SK-N-SH (cell line): ENCODE measurements around the gene EVPL. TPM values are rescaled to one million over a fixed set of nuclear protein-coding genes. Genes with fewer than 3 reads are reported as not detected.

ENCODE experiments used
- CTCF ChIA-PET: fragments of 300-600, 350-600 bp; formaldehyde crosslinking; extraction: SDS; loops from one replicate; lab custom pipeline; 2021; lab: Yijun Ruan, JAX
- POLR2A ChIA-PET: fragments of 350-600 bp; sonication (Branson Sonifier 250); formaldehyde crosslinking; extraction: SDS; loops from one replicate; lab custom pipeline; 2020; ENCODE audit warnings: antibody characterized with exemption, inconsistent platforms; lab: Yijun Ruan, JAX
- DNase-seq: peaks from one replicate; pipeline ENCODE4 v3.0.0; 2012
- H2AFZ ChIP-seq: fragments of 200-600 bp; sonication (generic); 2 replicates; pipeline ENCODE4 v1.8.1; 2016; ENCODE audit warnings: antibody characterized with exemption, mild to moderate bottlenecking, low read depth
- H3F3A ChIP-seq: fragments of 200-600 bp; sonication (generic); replicated peaks from 2 replicates; pipeline ENCODE3; 2016; ENCODE audit warnings: antibody characterized with exemption, mild to moderate bottlenecking; ENCODE audit not compliant: insufficient read depth
- H3K27ac ChIP-seq, 2 experiments: fragments of 200-500 bp in 1 of 2; fragments of 200-600 bp in 1 of 2; sonication (Bioruptor generic) in 1 of 2; sonication (generic), shearing (Covaris generic) in 1 of 2; 2 replicates each; pipeline versions ENCODE4 v1.5.1 to v1.6.1; 2014 to 2016; ENCODE audit warnings: low read depth in 2 of 2, inconsistent platforms in 1 of 2, low read length in 1 of 2, mild to moderate bottlenecking in 1 of 2, mixed read lengths in 1 of 2
- H3K27me3 ChIP-seq: fragments of 200-600 bp; sonication (generic), shearing (Covaris generic); 2 replicates; pipeline ENCODE4 v1.6.1; 2016; ENCODE audit warnings: mixed run types; ENCODE audit not compliant: insufficient read depth
- H3K36me3 ChIP-seq, 2 experiments: fragments of 200-500 bp in 1 of 2; fragments of 200-600 bp in 1 of 2; sonication (Bioruptor generic) in 1 of 2; sonication (generic) in 1 of 2; replicated peaks in 1 of 2; 2 replicates each; pipeline versions ENCODE3 to v1.5.1; 2014 to 2016; ENCODE audit warnings: low read length in 1 of 2, mild to moderate bottlenecking in 1 of 2; ENCODE audit not compliant: insufficient read depth in 2 of 2, control insufficient read depth in 1 of 2
- H3K4me1 ChIP-seq, 2 experiments: fragments of 200-500 bp in 1 of 2; fragments of 200-600 bp in 1 of 2; sonication (Bioruptor generic) in 1 of 2; sonication (generic), shearing (Covaris generic) in 1 of 2; 2 replicates each; pipeline versions ENCODE4 v1.5.1 to v1.6.1; 2014 to 2016; ENCODE audit warnings: low read depth in 1 of 2, low read length in 1 of 2, mixed run types in 1 of 2; ENCODE audit not compliant: insufficient read depth in 2 of 2, control insufficient read depth in 1 of 2
- H3K4me2 ChIP-seq: fragments of 200-600 bp; sonication (generic), shearing (Covaris generic); 2 replicates; pipeline ENCODE4 v1.6.1; 2017; ENCODE audit warnings: mixed run types
- H3K4me3 ChIP-seq, 2 experiments: fragments of 200-500 bp in 1 of 2; fragments of 200-600 bp in 1 of 2; sonication (Bioruptor generic) in 1 of 2; sonication (generic), shearing (Covaris generic) in 1 of 2; 2 replicates each; pipeline versions ENCODE4 v1.5.1 to v1.8.1; 2014 to 2016; ENCODE audit warnings: low read depth in 2 of 2, inconsistent platforms in 1 of 2, low read length in 1 of 2, mild to moderate bottlenecking in 1 of 2, mixed read lengths in 1 of 2, moderate library complexity in 1 of 2
- H3K79me2 ChIP-seq: fragments of 200-600 bp; sonication (generic); 2 replicates; pipeline ENCODE4 v1.8.1; 2017; ENCODE audit warnings: mild to moderate bottlenecking; ENCODE audit not compliant: insufficient read depth
- H3K9ac ChIP-seq: fragments of 200-600 bp; sonication (generic); 2 replicates; pipeline ENCODE4 v1.6.1; 2017; ENCODE audit warnings: mixed run types
- H3K9me2 ChIP-seq: fragments of 200-600 bp; sonication (generic); 2 replicates; pipeline ENCODE4 v1.6.1; 2017; ENCODE audit warnings: mixed run types
- H3K9me3 ChIP-seq: fragments of 200-600 bp; sonication (generic); 2 replicates; pipeline ENCODE4 v1.6.1; 2017; ENCODE audit warnings: mixed run types, mild to moderate bottlenecking, moderate library complexity
- H4K20me1 ChIP-seq: fragments of 200-600 bp; sonication (generic); 2 replicates; pipeline ENCODE4 v1.6.1; 2017; ENCODE audit warnings: mild to moderate bottlenecking, mixed run types; ENCODE audit not compliant: insufficient read depth
- CHD2 ChIP-seq: fragments of 150-350 bp; IDR thresholded peaks from 2 replicates; pipeline ENCODE4 v1.6.1; 2018; ENCODE audit warnings: low read length; ENCODE audit not compliant: partially characterized antibody
- ELF1 ChIP-seq: IDR thresholded peaks from 2 replicates; pipeline ENCODE4 v1.4.0; 2012
- FOSL2 ChIP-seq: IDR thresholded peaks from 2 replicates; pipeline ENCODE4 v1.4.0; 2012; ENCODE audit warnings: low read depth, mild to moderate bottlenecking, moderate library complexity, borderline replicate concordance
- FOXM1 ChIP-seq: IDR thresholded peaks from 2 replicates; pipeline ENCODE4 v1.4.0; 2012; ENCODE audit warnings: low read depth, mild to moderate bottlenecking
- GABPA ChIP-seq: IDR thresholded peaks from 2 replicates; pipeline ENCODE4 v1.4.0; 2012; ENCODE audit warnings: low read depth, mild to moderate bottlenecking
- JUND ChIP-seq: IDR thresholded peaks from 2 replicates; pipeline ENCODE4 v1.4.0; 2012
- MXI1 ChIP-seq: IDR thresholded peaks from 2 replicates; pipeline ENCODE4 v1.6.1; 2012; ENCODE audit warnings: mild to moderate bottlenecking, low read depth, low read length, improper control_type of control experiment
- NFIC ChIP-seq: IDR thresholded peaks from 2 replicates; pipeline ENCODE4 v1.4.0; 2012; ENCODE audit warnings: borderline replicate concordance
- NRF1 ChIP-seq: IDR thresholded peaks from 2 replicates; pipeline ENCODE4 v1.6.1; 2012; ENCODE audit warnings: low read depth, mild to moderate bottlenecking, low read length
- PBX3 ChIP-seq: IDR thresholded peaks from 2 replicates; pipeline ENCODE4; 2012
- RCOR1 ChIP-seq: fragments of 150-350 bp; IDR thresholded peaks from 2 replicates; pipeline ENCODE4 v1.6.1; 2017; ENCODE audit warnings: antibody characterized with exemption, low read length
- REST ChIP-seq: IDR thresholded peaks from 2 replicates; pipeline ENCODE4 v1.6.1; 2012; ENCODE audit warnings: mild to moderate bottlenecking, low read depth, low read length, moderate library complexity
- SMC3 ChIP-seq: IDR thresholded peaks from 2 replicates; pipeline ENCODE4 v1.6.1; 2012; ENCODE audit warnings: low read depth, low read length, improper control_type of control experiment
- TCF12 ChIP-seq: IDR thresholded peaks from 2 replicates; pipeline ENCODE4 v1.4.0; 2012
- YY1 ChIP-seq: IDR thresholded peaks from 2 replicates; pipeline ENCODE4 v1.4.0; 2012; ENCODE audit warnings: low read depth, mild to moderate bottlenecking
- WGBS: methylation state at CpG from one replicate; pipeline ENCODE4 v1.1.6; 2017; ENCODE audit warnings: low lambda C conversion rate; 5-methylcytosine and 5-hydroxymethylcytosine counted together
- polyA plus RNA-seq, 3 experiments: library from polyadenylated mRNA; depleted of rRNA; stranded (reverse); fragments of >200 nt; gene quantifications; 2 replicates each; pipeline ENCODE4 v1.2.3, GENCODE V29; 2012
- TF ChIP-seq, protein P1 (sequence below): fragments of 150-350 bp; IDR thresholded peaks from 2 replicates; pipeline ENCODE4 v1.6.1; 2017; ENCODE audit warnings: antibody characterized with exemption, low read length, low read depth, borderline replicate concordance
- TF ChIP-seq, protein P2 (sequence below): fragments of 150-350 bp; IDR thresholded peaks from 2 replicates; pipeline ENCODE4 v1.6.1; 2016; ENCODE audit warnings: mild to moderate bottlenecking, low read depth, low read length

EVPL gene
- polyA plus RNA-seq, 1 of the 3 experiments (the other 2 are of a cell fraction), result 0.23 TPM

- 82% methylated on average over 16 of the region's 16 CpGs for WGBS
- no peaks in the 10 kb centered on the region for H3K79me2 ChIP-seq
- H3K4me3 ChIP-seq, result no peak overlapping the region
- H4K20me1 ChIP-seq, result no peaks in the 10 kb centered on the region
- no peak overlapping the region for H3K9ac ChIP-seq
- no peak overlapping the region for H3K27ac ChIP-seq
- no peak overlapping the region for H3K4me2 ChIP-seq
- DNase-seq, result no peak
- no peaks in the 10 kb centered on the region for H3K9me3 ChIP-seq
- CTCF ChIA-PET, result interaction anchor here (0.9 to 14.6 kb wide), 11 partner anchors 6 to 390 kb away, joined by 3 to 231 read pairs (median 3); partner anchors contain the start of genes CDK3, MRPL38 and TRIM47
- no peaks in the 10 kb centered on the region for H3K9me2 ChIP-seq
- no peak overlapping the region for H2AFZ ChIP-seq
- H3K4me1 ChIP-seq, result peaks cover 0 to 10% of the 10 kb centered on the region in 2 experiments; a peak in 2 of 4 replicates
- POLR2A ChIA-PET, result no interaction called here
- H3F3A ChIP-seq, result peaks cover 21% of the 10 kb centered on the region
- H3K27me3 ChIP-seq, result no peaks in the 10 kb centered on the region
- H3K36me3 ChIP-seq, result no peaks in the 10 kb centered on the region
- TF ChIP-seq YY1, result no peak
- TF ChIP-seq CHD2, result no peak
- no peak for TF ChIP-seq MXI1
- TF ChIP-seq PBX3, result no peak
- no peak for TF ChIP-seq FOSL2
These were observed 19.3 kb downstream of the EVPL start for GRCh38 chr17:76007850-76008165.

DNA sequence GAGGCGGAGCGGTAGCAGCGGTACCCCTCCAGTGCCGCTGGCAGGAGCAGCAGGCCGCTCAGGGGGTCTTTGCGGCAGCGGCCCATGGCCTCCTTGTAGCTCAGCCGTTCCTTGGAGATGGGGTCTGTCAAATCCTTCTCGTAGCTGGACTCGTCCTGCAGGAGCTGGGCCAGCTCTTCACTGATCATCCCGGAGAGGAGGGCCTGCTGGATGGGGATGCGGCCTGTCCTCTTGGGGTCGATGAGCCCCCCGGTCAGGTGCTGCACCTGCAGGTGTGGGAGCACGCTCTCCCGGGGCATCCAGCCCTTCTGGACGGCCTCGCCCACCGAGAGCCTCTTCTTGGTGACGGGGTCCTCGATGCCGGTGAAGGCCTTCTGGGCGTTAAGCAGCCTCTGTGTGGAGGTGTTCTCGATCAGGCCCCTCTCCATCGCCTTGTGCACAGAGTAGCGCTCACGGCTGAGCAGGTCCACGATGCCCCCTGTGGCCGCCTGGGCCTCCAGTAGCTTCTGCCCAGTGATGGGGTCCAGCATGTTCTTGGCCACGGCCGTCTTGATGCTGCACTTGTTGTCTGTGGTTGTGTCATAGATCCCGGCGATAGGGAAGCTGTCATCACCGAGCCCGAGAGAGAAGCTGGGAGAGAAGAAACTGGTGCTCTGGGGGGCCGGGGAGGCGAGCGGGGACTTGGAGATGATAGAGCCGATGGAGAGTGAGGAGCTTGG is 19.8 kb downstream of the EVPL start:
- DNase-seq, result no peak
- no peak overlapping the region for H3K4me2 ChIP-seq
- H3K27me3 ChIP-seq, result no peaks in the 10 kb centered on the region
- no peaks in the 10 kb centered on the region for H4K20me1 ChIP-seq
- H3K9me3 ChIP-seq, result no peaks in the 10 kb centered on the region
- H3K9me2 ChIP-seq, result no peaks in the 10 kb centered on the region
- H2AFZ ChIP-seq, result no peak overlapping the region
- WGBS, result 87% methylated on average over 38 of the region's 39 CpGs
- H3K27ac ChIP-seq, result no peak overlapping the region
- H3K4me1 ChIP-seq, result peaks cover 0 to 10% of the 10 kb centered on the region in 2 experiments; a peak in 2 of 4 replicates
- no peak overlapping the region for H3K4me3 ChIP-seq
- no peak overlapping the region for H3K9ac ChIP-seq
- no peaks in the 10 kb centered on the region for H3K36me3 ChIP-seq
- H3K79me2 ChIP-seq, result no peaks in the 10 kb centered on the region
- POLR2A ChIA-PET, result no interaction called here
- peaks cover 22% of the 10 kb centered on the region for H3F3A ChIP-seq
- TF ChIP-seq SMC3 (no peak), NRF1 (no peak), RCOR1 (no peak), GABPA (no peak), ELF1 (no peak), REST (no peak), TCF12 (no peak), JUND (no peak), NFIC (no peak), FOXM1 (no peak), CHD2 (no peak), FOSL2 (no peak), PBX3 (no peak)
- TF ChIP-seq, protein P1, sequence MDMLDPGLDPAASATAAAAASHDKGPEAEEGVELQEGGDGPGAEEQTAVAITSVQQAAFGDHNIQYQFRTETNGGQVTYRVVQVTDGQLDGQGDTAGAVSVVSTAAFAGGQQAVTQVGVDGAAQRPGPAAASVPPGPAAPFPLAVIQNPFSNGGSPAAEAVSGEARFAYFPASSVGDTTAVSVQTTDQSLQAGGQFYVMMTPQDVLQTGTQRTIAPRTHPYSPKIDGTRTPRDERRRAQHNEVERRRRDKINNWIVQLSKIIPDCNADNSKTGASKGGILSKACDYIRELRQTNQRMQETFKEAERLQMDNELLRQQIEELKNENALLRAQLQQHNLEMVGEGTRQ, result no peak
- TF ChIP-seq, protein P2, sequence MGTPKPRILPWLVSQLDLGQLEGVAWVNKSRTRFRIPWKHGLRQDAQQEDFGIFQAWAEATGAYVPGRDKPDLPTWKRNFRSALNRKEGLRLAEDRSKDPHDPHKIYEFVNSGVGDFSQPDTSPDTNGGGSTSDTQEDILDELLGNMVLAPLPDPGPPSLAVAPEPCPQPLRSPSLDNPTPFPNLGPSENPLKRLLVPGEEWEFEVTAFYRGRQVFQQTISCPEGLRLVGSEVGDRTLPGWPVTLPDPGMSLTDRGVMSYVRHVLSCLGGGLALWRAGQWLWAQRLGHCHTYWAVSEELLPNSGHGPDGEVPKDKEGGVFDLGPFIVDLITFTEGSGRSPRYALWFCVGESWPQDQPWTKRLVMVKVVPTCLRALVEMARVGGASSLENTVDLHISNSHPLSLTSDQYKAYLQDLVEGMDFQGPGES, result no peak
- TF ChIP-seq, all 33 proteins: peak for 0
- CTCF ChIA-PET, result interaction anchor here (0.6 to 14.6 kb wide), 11 partner anchors 6 to 391 kb away, joined by 3 to 231 read pairs (median 3); partner anchors contain the start of genes CDK3, MRPL38 and TRIM47
